Prostate gland (tissue), 2 donors: ENCODE data around the gene RPTN.
A peak's percentile ranks its signal among the peaks of the same experiment; 100 is the strongest.

Experiments used
- CTCF ChIP-seq, 4 experiments: fragments of 200-600 bp in 2 of 4; fragments of 450-650 bp in 2 of 4; sonication (generic) in 2 of 4; IDR thresholded peaks; 1 replicate in 3 of 4; 2 replicates in 1 of 4; pipeline ENCODE4 v1.5.1; 2016 to 2019; ENCODE audit warnings: antibody characterized with exemption in 4 of 4, mild to moderate bottlenecking in 2 of 4, moderate library complexity in 2 of 4
- POLR2A ChIP-seq: fragments of 450-650 bp; IDR thresholded peaks from one replicate; pipeline ENCODE4 v1.6.1; 2016; ENCODE audit warnings: antibody characterized with exemption, mild to moderate bottlenecking
- POLR2AphosphoS5 ChIP-seq: sonication (generic); formaldehyde crosslinking; IDR thresholded peaks from one replicate; pipeline ENCODE4 v1.6.1; 2017; ENCODE audit warnings: antibody characterized with exemption

- TF ChIP-seq CTCF (IDR thresholded peaks at IDR 0.05), result no peak
- peak; percentile 69 for TF ChIP-seq POLR2AphosphoS5
- TF ChIP-seq POLR2A, result no peak
Observed at GRCh38 chr1:152190589-152190988, 31.6 kb upstream of the RPTN start.
